K562 (cell line): ENCODE data around the gene PPP1R16B. TPM values are rescaled to one million over a fixed set of nuclear protein-coding genes. Genes with fewer than 3 reads are reported as not detected.

ENCODE experiments used
- ATAC-seq: fragments of 200-7000 bp; cut with Tn5 transposase; 3 replicates; pipeline ENCODE4 v1.9.1; 2020; ENCODE audit warnings: moderate library complexity
- BruUV-seq: library from RNA; stranded (reverse); fragments of 400-500 nt; replicated peaks from 2 replicates; lab custom pipeline; 2021; lab: Mats Ljungman, UMichigan
- CTCF ChIA-PET: fragments of 300-600 bp; formaldehyde crosslinking; extraction: SDS; loops from one replicate; lab custom pipeline; 2021; ENCODE audit warnings: low intra/inter-chr PET ratio; lab: Yijun Ruan, JAX
- POLR2A ChIA-PET: fragments of 300-600, 350-650 bp; sonication (Branson Sonifier 250); formaldehyde crosslinking; extraction: SDS; loops from one replicate; lab custom pipeline; 2021; ENCODE audit warnings: antibody characterized with exemption, inconsistent platforms; lab: Yijun Ruan, JAX
- DNase-seq, 4 experiments: peaks; one replicate each; pipeline versions ENCODE4 v3.0.0 to v3.0.0-alpha.2; 2011 to 2018; ENCODE audit warnings: low spot score in 3 of 4, mixed read lengths in 3 of 4; ENCODE audit errors: extremely low read depth in 1 of 4
- FAIRE-seq: peaks from 2 replicates; lab custom pipeline; 2011; peaks lifted over from hg19 to GRCh38; lab: Jason Lieb, UNC
- H2AFZ ChIP-seq: 2 replicates; pipeline ENCODE4 v1.6.0; 2011; ENCODE audit warnings: low read depth, low read length, control low read depth, inconsistent platforms
- H3K27ac ChIP-seq: fragments of 200-600 bp; 3 replicates; pipeline ENCODE4 v1.8.0; 2011; ENCODE audit warnings: low read depth, mild to moderate bottlenecking, control low read depth, inconsistent platforms, low read length, moderate library complexity, mixed read lengths; ENCODE audit errors: extremely low read depth
- H3K27me3 ChIP-seq, 2 experiments: fragments of 300-600 bp in 1 of 2; 2 replicates in 1 of 2; 3 replicates in 1 of 2; pipeline versions ENCODE4 v1.6.0 to v1.8.0; 2011; ENCODE audit warnings: inconsistent platforms in 2 of 2, low read length in 2 of 2, mild to moderate bottlenecking in 1 of 2, mixed read lengths in 1 of 2, moderate library complexity in 1 of 2; ENCODE audit not compliant: control insufficient read depth in 2 of 2, insufficient read depth in 2 of 2
- H3K36me3 ChIP-seq: fragments of 300-600 bp; 3 replicates; pipeline ENCODE4 v1.8.0; 2011; ENCODE audit warnings: mild to moderate bottlenecking, low read length, inconsistent platforms; ENCODE audit not compliant: control insufficient read depth, insufficient read depth
- H3K4me1 ChIP-seq, 2 experiments: fragments of 200-600 bp in 1 of 2; replicated peaks in 1 of 2; 2 replicates in 1 of 2; 3 replicates in 1 of 2; pipeline versions ENCODE4 v1.5.1 to v1.8.0; 2011; ENCODE audit warnings: inconsistent platforms in 2 of 2, low read length in 2 of 2, mild to moderate bottlenecking in 1 of 2, mixed read lengths in 1 of 2, moderate library complexity in 1 of 2; ENCODE audit not compliant: control insufficient read depth in 2 of 2, insufficient read depth in 2 of 2
- H3K4me2 ChIP-seq: 2 replicates; pipeline ENCODE4 v1.6.1; 2011; ENCODE audit warnings: low read length, control low read depth, inconsistent platforms, mixed read lengths; ENCODE audit not compliant: insufficient read depth
- H3K4me3 ChIP-seq: fragments of 200-600 bp; sonication (generic), shearing (Covaris generic); 2 replicates; pipeline ENCODE4 v1.5.1; 2016; ENCODE audit warnings: control low read depth, inconsistent platforms
- H3K79me2 ChIP-seq: fragments of 200-600 bp; 3 replicates; pipeline ENCODE4 v1.8.0; 2011; ENCODE audit warnings: low read length, inconsistent platforms; ENCODE audit not compliant: control insufficient read depth, insufficient read depth
- H3K9ac ChIP-seq, 2 experiments: 2 replicates each; pipeline versions ENCODE4 v1.6.0 to v1.6.1; 2011; ENCODE audit warnings: low read depth in 2 of 2, low read length in 2 of 2, control low read depth in 1 of 2, inconsistent platforms in 1 of 2, mild to moderate bottlenecking in 1 of 2, mixed read lengths in 1 of 2; ENCODE audit not compliant: insufficient read depth in 1 of 2
- H3K9me1 ChIP-seq: one replicate; pipeline ENCODE4 v1.6.0; 2011; ENCODE audit warnings: inconsistent platforms, mild to moderate bottlenecking, low read length, moderate library complexity; ENCODE audit not compliant: control insufficient read depth, insufficient read depth
- H3K9me3 ChIP-seq: replicated peaks from 2 replicates; pipeline ENCODE4 v1.5.1; 2011; ENCODE audit warnings: low read depth, low read length, inconsistent platforms; ENCODE audit not compliant: control insufficient read depth, insufficient read depth
- H4K20me1 ChIP-seq: replicated peaks from 2 replicates; pipeline ENCODE4 v1.6.1; 2011; ENCODE audit warnings: low read length, inconsistent platforms, mixed read lengths; ENCODE audit not compliant: control insufficient read depth, insufficient read depth
- CLOCK ChIP-seq: fragments of 250-450 bp; sonication (Bioruptor Pico); IDR thresholded peaks from 2 replicates; pipeline ENCODE4 v1.4.0; 2020; ENCODE audit warnings: mild to moderate bottlenecking, moderate library complexity, borderline replicate concordance
- CREB3 ChIP-seq: fragments of 450-650 bp; conservative IDR thresholded peaks from 2 replicates; pipeline ENCODE4 v1.6.1; 2016; ENCODE audit warnings: missing genetic modification characterization, low read depth, mild to moderate bottlenecking, missing compliant biosample characterization, moderate library complexity
- DMBX1 ChIP-seq: fragments of 250-450 bp; sonication (Bioruptor Pico); IDR thresholded peaks from 2 replicates; pipeline ENCODE4 v1.8.0; 2022; ENCODE audit warnings: inconsistent platforms, mild to moderate bottlenecking, moderate library complexity, borderline replicate concordance
- FOSL1 ChIP-seq: fragments of 200-800 bp; sonication (Bioruptor generic); conservative IDR thresholded peaks from 2 replicates; pipeline ENCODE4 v1.6.1; 2016; ENCODE audit warnings: missing genetic modification characterization, missing compliant biosample characterization
- ILF3 ChIP-seq: fragments of 450-650 bp; IDR thresholded peaks from 2 replicates; pipeline ENCODE4 v1.6.1; 2018; ENCODE audit warnings: antibody characterized with exemption, mild to moderate bottlenecking, moderate library complexity, borderline replicate concordance
- RAD51 ChIP-seq: fragments of 450-650 bp; IDR thresholded peaks from 2 replicates; pipeline ENCODE4 v1.7.1; 2016; ENCODE audit warnings: low read depth, mild to moderate bottlenecking, borderline replicate concordance
- SMAD4 ChIP-seq: fragments of 250-450 bp; sonication (Bioruptor Pico); conservative IDR thresholded peaks from 2 replicates; pipeline ENCODE4 v1.8.0; 2021; ENCODE audit warnings: inconsistent platforms, mild to moderate bottlenecking, moderate library complexity
- SRF ChIP-seq, 2 experiments: fragments of 250-450, 450-650 bp in 1 of 2; sonication (Bioruptor Pico) in 1 of 2; sonication (generic) in 1 of 2; formaldehyde crosslinking; IDR thresholded peaks; 2 replicates each; pipeline versions ENCODE4 v1.5.0 to v1.5.1; 2020 to 2022; ENCODE audit warnings: mild to moderate bottlenecking in 1 of 2, missing genetic modification reagents in 1 of 2
- U2AF1 ChIP-seq: fragments of 200-400 bp; formaldehyde crosslinking; optimal IDR thresholded peaks from 2 replicates; pipeline ENCODE3; 2017; ENCODE audit warnings: mild to moderate bottlenecking, low read depth, low read length, moderate library complexity
- ZKSCAN8 ChIP-seq: fragments of 200-800 bp; sonication (Bioruptor generic); IDR thresholded peaks from 2 replicates; pipeline ENCODE4 v1.6.1; 2016; ENCODE audit warnings: missing genetic modification characterization, missing compliant biosample characterization
- ZNF324 ChIP-seq: fragments of 250-450 bp; sonication (Bioruptor Pico); IDR thresholded peaks from 2 replicates; pipeline ENCODE4 v1.4.0; 2020; ENCODE audit warnings: mild to moderate bottlenecking
- ZNF717 ChIP-seq: fragments of 250-450 bp; sonication (Bioruptor Pico); IDR thresholded peaks from 2 replicates; pipeline ENCODE4 v1.5.0; 2021
- WGBS: fragments of 100-300 bp; shearing (Covaris generic); methylation state at CpG from one replicate; pipeline ENCODE4 v1.1.6; 2016; ENCODE audit warnings: low coverage, mixed read lengths; ENCODE audit not compliant: insufficient coverage; ENCODE audit errors: missing lambda C conversion rate; 5-methylcytosine and 5-hydroxymethylcytosine counted together
- in situ Hi-C: fragments of 300-500 bp; cut with MboI; formaldehyde crosslinking; loops from 4 replicates; pipeline ENCODE4 v1.15.0; 2018; ENCODE audit warnings: inconsistent platforms, mixed read lengths
- intact Hi-C: fragments of 100-400 bp; cut with micrococcal nuclease; formaldehyde crosslinking; loops from 2 replicates; pipeline ENCODE4 v1.14.2; 2022
- polyA plus RNA-seq, 8 experiments: library from polyadenylated mRNA; depleted of rRNA in 4 of 8; stranded (reverse) in 5 of 8; unstranded in 3 of 8; fragments of >200 nt; fragmentation: Nextera tagmentation in 2 of 8; fragmentation: Illumina TruSeq in 1 of 8; extraction: Ambion mirVana in 2 of 8; extraction: Trizol in 1 of 8; gene quantifications; 2 replicates each; pipeline versions ENCODE4 v1.2.1 to v1.2.3, GENCODE V29; 2011 to 2014; ENCODE audit warnings: inconsistent platforms in 1 of 8, missing spikeins in 1 of 8
- total RNA-seq, 7 experiments: library from RNA; depleted of rRNA in 6 of 7; stranded (reverse); fragments of >200 nt in 6 of 7; fragmentation: Illumina TruSeq in 2 of 7; extraction: Trizol in 2 of 7; gene quantifications; 2 replicates each; pipeline versions ENCODE4 v1.2.1 to v1.2.3, GENCODE V29; 2011 to 2021; ENCODE audit warnings: low replicate concordance in 1 of 7

The PPP1R16B gene
- total and polyA plus RNA-seq, 9 of the 15 experiments (the other 6 are each of a cell fraction or from before 2014, with no cell fraction given): 1.5 to 11.5 (median 6.8) TPM

GRCh38 chr20:38889792-38890496 lies 84.4 kb downstream of the PPP1R16B start (continued):
- TF ChIP-seq SMAD4 (peak; percentile 59), SRF (CRISPR knock-in tag; IDR thresholded peaks at IDR 0.05) (peak in 1 of 2 experiments; percentile 81; a peak in 1 of 4 replicates), CLOCK (peak; percentile 80)

- Histone ChIP-seq H3K9me1 (peaks cover 9% of the 10 kb centered on the region), H4K20me1 (peaks cover 10% of the 10 kb centered on the region), H3K4me2 (no peak overlapping the region), H3K79me2 (no peaks in the 10 kb centered on the region), H3K9me3 (no peaks in the 10 kb centered on the region), H3K27me3 (no peaks in the 10 kb centered on the region), H3K36me3 (no peaks in the 10 kb centered on the region), H3K4me1 (peaks cover 23 to 33% of the 10 kb centered on the region in 2 experiments), H3K27ac (no peak overlapping the region), H3K4me3 (no peak overlapping the region), H3K9ac (no peak overlapping the region)
- intact Hi-C loops: loop anchor here (5.0 kb wide), 5 partner anchors 83 to 243 kb away; partner anchors contain the start of gene PPP1R16B
- FAIRE-seq (no peak), DNase-seq (no peak)
- no TSS peak for BruUV-seq
- in situ Hi-C loops: loop anchor here (10.0 kb wide), 1 partner anchor 246 kb away; no protein-coding TSS in a partner anchor
- ChIA-PET CTCF (interaction anchor here (0.9 kb wide), 1 partner anchor 244 kb away, joined by 4 read pairs; no protein-coding TSS in a partner anchor), POLR2A (interaction anchor here (1.0 kb wide), 1 partner anchor 10 kb away, joined by 3 read pairs; no protein-coding TSS in a partner anchor)
- 29% methylated on average over 3 of the region's 3 CpGs for WGBS
- TF ChIP-seq DMBX1 (CRISPR knock-in tag) (no peak), ZNF324 (CRISPR knock-in tag) (no peak), RAD51 (no peak), CREB3 (no peak), U2AF1 (no peak), ZKSCAN8 (peak; percentile 95), ZNF717 (CRISPR knock-in tag) (no peak), ILF3 (no peak), FOSL1 (tag) (0 out of 2 replicates have a peak, but pooled peaks have one; percentile 8)
- TF ChIP-seq, all 486 proteins: peak for 2
- H2AFZ ChIP-seq: no peak overlapping the region
- ATAC-seq: no peak
Observed at GRCh38 chr20:38890497-38890818, 85.0 kb downstream of the PPP1R16B start.
